GM12878 (cell line): ENCODE measurements around the gene S100A4. TPM values are rescaled to one million over a fixed set of nuclear protein-coding genes. Genes with fewer than 3 reads are reported as not detected.
A peak's percentile ranks its signal among the peaks of the same experiment; 100 is the strongest.

ENCODE experiments used
- ATAC-seq: fragments of 200-7000 bp; cut with Tn5 transposase; 3 replicates; pipeline ENCODE4 v1.9.1; 2020; ENCODE audit warnings: mild to moderate bottlenecking, moderate library complexity
- BruUV-seq: library from RNA; stranded (reverse); fragments of 400-500 nt; replicated peaks from 2 replicates; lab custom pipeline; 2021; lab: Mats Ljungman, UMichigan
- CTCF ChIA-PET: fragments of 300-600 bp; sonication (Branson Sonifier 250); formaldehyde crosslinking; extraction: SDS; loops from one replicate; lab custom pipeline; 2021; ENCODE audit warnings: inconsistent platforms; lab: Yijun Ruan, JAX
- POLR2A ChIA-PET: fragments of 350-600 bp; formaldehyde crosslinking; extraction: SDS; loops from one replicate; lab custom pipeline; 2021; ENCODE audit warnings: inconsistent platforms; lab: Charles Lee
- RAD21 ChIA-PET: fragments of 300-600 bp; sonication (Branson Sonifier 250); formaldehyde crosslinking; loops from one replicate; lab custom pipeline; 2023; ENCODE audit warnings: antibody characterized with exemption; ENCODE audit not compliant: unreplicated experiment; lab: Charles Lee
- SMC1A ChIA-PET: fragments of 300-600 bp; sonication (Branson Sonifier 250); formaldehyde crosslinking; loops from one replicate; lab custom pipeline; 2023; ENCODE audit not compliant: unreplicated experiment, uncharacterized antibody; lab: Charles Lee
- DNase-seq: peaks from one replicate; pipeline ENCODE4 v3.0.0-alpha.2; 2011; ENCODE audit warnings: low read depth, low spot score
- FAIRE-seq: peaks from 3 replicates; lab custom pipeline; 2011; peaks lifted over from hg19 to GRCh38; lab: Jason Lieb, UNC
- H2AFZ ChIP-seq: 2 replicates; pipeline ENCODE4 v1.6.0; 2011; ENCODE audit warnings: low read depth, low read length, control low read depth; ENCODE audit not compliant: control insufficient read depth
- H3K27ac ChIP-seq: 2 replicates; pipeline ENCODE4 v1.5.1; 2011; ENCODE audit warnings: control low read depth; ENCODE audit not compliant: control insufficient read depth, insufficient read depth
- H3K27me3 ChIP-seq, 2 experiments: replicated peaks in 1 of 2; 2 replicates each; pipeline versions ENCODE4 v1.6.0 to v1.6.1; 2011; ENCODE audit warnings: low read length in 1 of 2; ENCODE audit not compliant: control insufficient read depth in 2 of 2, insufficient read depth in 2 of 2
- H3K36me3 ChIP-seq, 2 experiments: 2 replicates each; pipeline ENCODE4 v1.5.1; 2011; ENCODE audit warnings: low read length in 1 of 2; ENCODE audit not compliant: control insufficient read depth in 2 of 2, insufficient read depth in 2 of 2
- H3K4me1 ChIP-seq: 2 replicates; pipeline ENCODE4 v1.6.1; 2011; ENCODE audit warnings: mild to moderate bottlenecking, low read length, moderate library complexity, mixed read lengths; ENCODE audit not compliant: control insufficient read depth, insufficient read depth
- H3K4me2 ChIP-seq: 2 replicates; pipeline ENCODE4 v1.6.0; 2011; ENCODE audit warnings: control low read depth; ENCODE audit not compliant: control insufficient read depth, insufficient read depth
- H3K4me3 ChIP-seq: fragments of 200-600 bp; sonication (generic); 2 replicates; pipeline ENCODE4 v1.5.1; 2016
- H3K79me2 ChIP-seq: 2 replicates; pipeline ENCODE4 v1.6.0; 2011; ENCODE audit warnings: low read length; ENCODE audit not compliant: control insufficient read depth, insufficient read depth
- H3K9ac ChIP-seq: 2 replicates; pipeline ENCODE4 v1.8.0; 2011; ENCODE audit warnings: low read length, control low read depth, mixed read lengths; ENCODE audit not compliant: control insufficient read depth, insufficient read depth
- H3K9me3 ChIP-seq: replicated peaks from 3 replicates; pipeline ENCODE4 v1.5.1; 2011; ENCODE audit warnings: mild to moderate bottlenecking, low read length; ENCODE audit not compliant: control insufficient read depth, insufficient read depth
- H4K20me1 ChIP-seq: 2 replicates; pipeline ENCODE4 v1.6.0; 2011; ENCODE audit not compliant: control insufficient read depth, insufficient read depth
- ATF3 ChIP-seq: IDR thresholded peaks from 2 replicates; pipeline ENCODE4 v1.6.1; 2011; ENCODE audit warnings: low read depth, mild to moderate bottlenecking, low read length, moderate library complexity, borderline replicate concordance; ENCODE audit errors: extremely low read depth
- CBX3 ChIP-seq: fragments of 200-600 bp; sonication (generic); IDR thresholded peaks from 2 replicates; pipeline ENCODE4 v1.6.1; 2016; ENCODE audit warnings: low read depth, borderline replicate concordance
- CBX5 ChIP-seq: sonication (generic); IDR thresholded peaks from 2 replicates; pipeline ENCODE4 v1.6.1; 2016; ENCODE audit warnings: low read depth, moderate library complexity, mild to moderate bottlenecking, inconsistent platforms
- EP300 ChIP-seq, 2 experiments: fragments of 150-350 bp in 1 of 2; IDR thresholded peaks; 2 replicates each; pipeline ENCODE4 v1.6.1; 2011 to 2012; ENCODE audit warnings: low read depth in 2 of 2, low read length in 2 of 2, borderline replicate concordance in 1 of 2, improper control_type of control experiment in 1 of 2, inconsistent platforms in 1 of 2; ENCODE audit not compliant: control insufficient read depth in 1 of 2
- HDAC2 ChIP-seq: fragments of 200-600 bp; sonication (generic); IDR thresholded peaks from 2 replicates; pipeline ENCODE4 v1.6.1; 2017
- PAX5 ChIP-seq: IDR thresholded peaks from 2 replicates; pipeline ENCODE4 v1.6.1; 2011; ENCODE audit warnings: low read depth, low read length, borderline replicate concordance
- PAX8 ChIP-seq: fragments of 450-650 bp; IDR thresholded peaks from 2 replicates; pipeline ENCODE4 v1.6.1; 2017; ENCODE audit warnings: mild to moderate bottlenecking, moderate library complexity
- POLR2AphosphoS5 ChIP-seq: IDR thresholded peaks from 2 replicates; pipeline ENCODE4 v1.6.1; 2011; ENCODE audit warnings: mild to moderate bottlenecking, low read length, inconsistent platforms
- POU2F2 ChIP-seq: IDR thresholded peaks from 3 replicates; pipeline ENCODE4 v1.6.1; 2011; ENCODE audit warnings: low read depth, mild to moderate bottlenecking, low read length, borderline replicate concordance
- PRDM15 ChIP-seq: fragments of 450-650 bp; formaldehyde crosslinking; IDR thresholded peaks from 2 replicates; pipeline ENCODE4 v1.4.0; 2020; ENCODE audit warnings: mild to moderate bottlenecking, moderate library complexity
- RAD21 ChIP-seq: IDR thresholded peaks from 2 replicates; pipeline ENCODE4 v1.6.1; 2011; ENCODE audit warnings: mild to moderate bottlenecking, low read depth, low read length, moderate library complexity; ENCODE audit not compliant: insufficient read depth
- RB1 ChIP-seq: fragments of 450-650 bp; formaldehyde crosslinking; IDR thresholded peaks from 2 replicates; pipeline ENCODE4 v1.6.1; 2017; ENCODE audit warnings: mild to moderate bottlenecking, borderline replicate concordance
- RBBP5 ChIP-seq: fragments of 200-600 bp; sonication (generic); conservative IDR thresholded peaks from 2 replicates; pipeline ENCODE4 v1.6.1; 2016
- SMAD1 ChIP-seq: fragments of 450-650 bp; IDR thresholded peaks from 2 replicates; pipeline ENCODE4 v1.6.1; 2018; ENCODE audit warnings: mild to moderate bottlenecking, low read depth; ENCODE audit not compliant: partially characterized antibody
- SMARCA5 ChIP-seq: fragments of 450-650 bp; IDR thresholded peaks from 2 replicates; pipeline ENCODE4 v1.6.1; 2017; ENCODE audit warnings: mild to moderate bottlenecking
- SP1 ChIP-seq: IDR thresholded peaks from one replicate; pipeline ENCODE4 v1.6.1; 2011; ENCODE audit warnings: low read depth, low read length
- STAT1 ChIP-seq: fragments of 450-650 bp; conservative IDR thresholded peaks from 2 replicates; pipeline ENCODE4 v1.6.1; 2014; ENCODE audit warnings: antibody characterized with exemption, mild to moderate bottlenecking
- SUPT20H ChIP-seq: IDR thresholded peaks from 2 replicates; pipeline ENCODE4 v1.6.1; 2011; ENCODE audit warnings: low read depth, mild to moderate bottlenecking, low read length, moderate library complexity, borderline replicate concordance; ENCODE audit not compliant: control insufficient read depth
- SUZ12 ChIP-seq: fragments of 200-600 bp; sonication (generic); IDR thresholded peaks from one replicate; pipeline ENCODE4 v1.6.1; 2018; ENCODE audit warnings: antibody characterized with exemption, mild to moderate bottlenecking; ENCODE audit not compliant: unreplicated experiment
- TCF7 ChIP-seq: IDR thresholded peaks from 2 replicates; pipeline ENCODE4 v1.6.1; 2014; ENCODE audit warnings: antibody characterized with exemption, borderline replicate concordance
- WGBS: methylation state at CpG from one replicate; pipeline ENCODE4 v1.1.6; 2016; ENCODE audit warnings: low lambda C conversion rate; ENCODE audit not compliant: insufficient replicate concordance, insufficient coverage; ENCODE audit errors: missing lambda C conversion rate; 5-methylcytosine and 5-hydroxymethylcytosine counted together
- in situ Hi-C: fragments of 300-500 bp; cut with MboI; formaldehyde crosslinking; loops from 9 replicates; pipeline ENCODE4 v1.14.3; 2018; ENCODE audit warnings: mixed read lengths
- intact Hi-C: fragments of 100-400 bp; cut with micrococcal nuclease; formaldehyde crosslinking; loops from one replicate; pipeline ENCODE4 v1.14.2; 2022; ENCODE audit not compliant: unreplicated experiment
- polyA plus RNA-seq, 11 experiments: library from polyadenylated mRNA; depleted of rRNA in 4 of 11; unstranded in 6 of 11; stranded (reverse) in 5 of 11; fragments of >200 nt; fragmentation: Nextera tagmentation in 4 of 11; fragmentation: Illumina TruSeq in 1 of 11; extraction: Ambion mirVana in 4 of 11; extraction: Trizol in 1 of 11; gene quantifications; 1 replicate in 1 of 11; 2 replicates in 10 of 11; pipeline versions ENCODE4 v1.2.1 to v1.2.3, GENCODE V29; 2011 to 2016; ENCODE audit warnings: inconsistent platforms in 2 of 11, missing spikeins in 2 of 11, low read depth in 1 of 11
- total RNA-seq, 4 experiments: library from RNA; depleted of rRNA in 3 of 4; stranded (reverse); fragments of >200 nt in 3 of 4; fragmentation: Illumina TruSeq in 1 of 4; extraction: Trizol in 1 of 4; gene quantifications; 2 replicates each; pipeline versions ENCODE4 v1.2.1 to v1.2.3, GENCODE V29; 2013 to 2021

S100A4 gene
- total and polyA plus RNA-seq, 10 of the 15 experiments (the other 5 are each of a cell fraction or from before 2014, with no cell fraction given): 4.3 to 104 (median 27.3) TPM

- Histone ChIP-seq H3K4me3 (no peak overlapping the region), H4K20me1 (no peaks in the 10 kb centered on the region), H3K4me2 (0 out of 2 replicates have a peak overlapping the region, but pooled peaks have one; percentile 69), H2AFZ (no peak overlapping the region), H3K79me2 (no peaks in the 10 kb centered on the region), H3K27ac (no peak overlapping the region), H3K36me3 (no peaks in the 10 kb centered on the region), H3K4me1 (peaks cover 25% of the 10 kb centered on the region), H3K9me3 (no peaks in the 10 kb centered on the region), H3K27me3 (no peaks in the 10 kb centered on the region), H3K9ac (no peak overlapping the region)
- POLR2A ChIA-PET: interaction anchor here (0.5 to 4.1 kb wide), 8 partner anchors 10 to 90 kb away, joined by 3 to 34 read pairs (median 4); partner anchors contain the start of genes S100A2 and S100A6
- TF ChIP-seq EP300 (IDR thresholded peaks at IDR 0.05; ENCODE audit: borderline replicate concordance in 1 of 2, control insufficient read depth in 1 of 2, low read depth in 2 of 2, low read length in 2 of 2) (no peak), SP1 (no peak), SMAD1 (no peak), PAX5 (no peak), PRDM15 (no peak), TCF7 (no peak), STAT1 (no peak), CBX3 (no peak), POLR2AphosphoS5 (no peak), RB1 (no peak), RAD21 (no peak), RBBP5 (no peak), CBX5 (no peak), ATF3 (no peak), POU2F2 (no peak), SUPT20H (no peak), PAX8 (no peak), SUZ12 (no peak), SMARCA5 (no peak), HDAC2 (no peak)
- in situ Hi-C loops (no loop called here), intact Hi-C loops (no loop called here)
- SMC1A ChIA-PET: interaction anchor here (0.8 to 3.4 kb wide), 8 partner anchors 9 to 199 kb away, joined by 3 to 18 read pairs (median 10); partner anchors contain the start of gene S100A6
- RAD21 ChIA-PET: interaction anchor here (0.6 to 3.5 kb wide), 9 partner anchors 10 to 191 kb away, joined by 3 to 38 read pairs (median 4); partner anchors contain the start of genes CHTOP, S100A2 and S100A6
- WGBS: 63% methylated on average over 10 of the region's 10 CpGs
- DNase-seq: no peak
- BruUV-seq: no TSS peak
- no peak for ATAC-seq
- CTCF ChIA-PET: interaction anchor here (0.7 to 4.3 kb wide), 14 partner anchors 8 to 193 kb away, joined by 3 to 46 read pairs (median 4); partner anchors contain the start of genes S100A2 and S100A6
- no peak for FAIRE-seq
Measured at GRCh38 chr1:153544453-153545066, 1.0 kb downstream of the S100A4 start.
